HG03460 (cell line): ENCODE measurements around the gene C20orf173.
"Not testable (repeated sequence)": the region's sequence is repeated elsewhere in the genome, so short reads cannot be mapped to it uniquely, and the experiment has no call there.

ENCODE experiments used
- ATAC-seq: cut with Tn5 transposase; IDR thresholded peaks from one replicate; pipeline ENCODE4 v1.9.1; 2021; ENCODE audit not compliant: unreplicated experiment

The C20orf173 gene, protein sequence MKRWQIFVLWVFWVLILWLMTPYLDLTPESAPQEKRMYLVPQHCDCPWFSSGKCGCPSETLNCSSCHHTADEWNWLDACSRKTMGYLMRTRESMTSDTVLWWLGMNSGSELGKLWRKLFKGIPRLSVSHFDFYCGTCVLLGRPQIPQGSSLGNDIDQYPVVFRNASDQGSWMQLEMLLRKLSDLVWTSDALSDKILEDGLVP

DNA sequence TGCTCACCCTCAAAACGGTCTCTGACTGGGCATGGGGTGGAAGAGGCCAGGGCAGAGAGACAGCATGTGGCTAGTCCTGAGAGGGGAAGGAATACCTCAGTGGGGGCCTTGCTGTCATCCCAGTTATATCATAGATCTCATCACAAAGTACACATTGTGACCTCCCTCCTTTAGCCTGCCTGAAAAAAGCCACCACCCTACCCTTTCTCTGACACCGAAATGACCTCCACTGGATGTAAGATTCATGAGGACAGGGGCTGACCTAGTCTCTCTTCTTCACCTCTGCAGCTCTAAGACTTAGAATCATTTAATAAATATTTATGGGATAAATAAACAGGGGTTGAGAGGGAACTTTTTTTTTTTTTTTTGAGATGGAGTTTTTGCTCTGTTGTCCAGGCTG lies at the start of gene C20orf173:
Gene C20orf173, minus strand, starts transcription at position 101 of the 400 bp plus-strand sequence. CDS start 279 bp downstream, outside the sequence.
- ATAC-seq: no peak

DNA sequence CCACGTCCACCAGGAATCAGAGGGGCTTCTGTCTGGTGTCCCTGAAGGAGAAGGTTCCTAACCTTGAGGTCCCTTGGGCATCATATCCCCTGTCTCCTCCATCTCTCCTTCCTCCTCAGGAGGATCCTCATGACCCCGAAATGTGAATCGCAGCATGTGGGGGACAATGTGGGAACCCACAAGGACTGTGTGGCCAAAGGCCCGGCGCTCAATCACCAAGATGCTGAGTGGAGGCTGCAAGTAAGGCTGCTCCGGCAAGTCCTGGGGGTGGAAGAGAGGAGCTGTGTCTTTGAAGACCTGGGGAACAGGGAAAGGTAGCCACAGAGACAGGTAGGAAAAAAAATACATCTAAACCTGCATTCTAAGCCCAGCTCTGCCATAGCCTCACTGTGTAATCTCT lies 49.7 kb upstream of the C20orf173 start:
- no peak for ATAC-seq

DNA sequence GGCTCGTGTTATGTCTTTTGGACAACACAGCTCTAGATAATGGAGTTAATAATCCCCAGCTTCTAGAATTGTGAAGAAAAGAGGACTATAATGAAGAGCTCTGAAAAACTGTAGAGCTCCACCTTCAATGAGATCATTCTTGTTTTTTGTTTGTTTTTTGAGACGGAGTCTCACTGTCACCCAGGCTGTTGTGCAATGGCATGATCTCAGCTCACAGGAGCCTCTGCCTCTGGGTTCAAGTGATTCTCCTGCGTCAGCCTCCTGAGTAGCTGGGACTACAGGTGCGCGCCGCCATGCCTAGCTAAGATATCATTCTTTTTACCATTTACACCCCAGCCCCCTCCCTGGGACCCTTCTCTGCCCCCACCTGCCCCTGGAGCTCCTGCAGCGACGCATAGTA lies 49.0 kb upstream of the C20orf173 start:
- no peak for ATAC-seq

DNA sequence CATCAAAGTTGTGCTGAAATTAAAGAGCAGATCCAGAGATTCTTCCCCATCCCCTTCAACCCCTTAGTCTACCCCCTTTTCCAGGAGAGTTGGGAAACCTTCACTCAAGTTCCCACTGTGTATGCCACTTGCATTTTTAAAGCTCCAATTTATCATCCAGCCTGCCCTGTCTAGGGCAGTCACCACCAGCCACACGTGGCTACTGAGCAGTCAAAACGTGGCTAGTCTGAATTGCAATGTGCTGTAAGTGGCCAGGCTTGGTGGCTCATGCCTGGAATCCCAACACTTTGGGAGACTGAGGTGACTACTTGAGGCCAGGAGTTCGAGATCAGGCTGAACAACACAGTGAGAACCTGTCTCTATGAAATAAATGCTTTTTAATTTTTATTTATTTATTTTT lies 47.4 kb upstream of the C20orf173 start:
- no peak for ATAC-seq

DNA sequence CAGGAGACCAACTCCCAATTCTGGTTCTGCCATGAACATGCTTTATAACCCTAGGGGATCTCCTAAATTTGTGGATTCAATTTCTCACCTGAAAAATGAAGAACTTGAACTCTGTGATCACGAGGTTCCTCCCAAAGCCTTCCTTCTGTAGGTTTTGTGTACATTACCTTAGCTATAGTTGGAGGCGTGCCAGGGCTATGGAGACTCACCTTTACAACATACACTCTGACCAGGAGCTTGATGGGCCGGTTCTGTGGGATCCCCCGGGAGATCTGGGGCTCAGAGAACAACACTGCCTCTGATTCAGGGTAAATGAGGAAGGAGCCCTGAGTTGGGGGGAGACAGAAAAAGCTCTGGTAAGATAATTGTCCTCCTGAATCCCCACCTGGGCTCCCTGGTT lies 46.5 kb upstream of the C20orf173 start:
- no peak for ATAC-seq

DNA sequence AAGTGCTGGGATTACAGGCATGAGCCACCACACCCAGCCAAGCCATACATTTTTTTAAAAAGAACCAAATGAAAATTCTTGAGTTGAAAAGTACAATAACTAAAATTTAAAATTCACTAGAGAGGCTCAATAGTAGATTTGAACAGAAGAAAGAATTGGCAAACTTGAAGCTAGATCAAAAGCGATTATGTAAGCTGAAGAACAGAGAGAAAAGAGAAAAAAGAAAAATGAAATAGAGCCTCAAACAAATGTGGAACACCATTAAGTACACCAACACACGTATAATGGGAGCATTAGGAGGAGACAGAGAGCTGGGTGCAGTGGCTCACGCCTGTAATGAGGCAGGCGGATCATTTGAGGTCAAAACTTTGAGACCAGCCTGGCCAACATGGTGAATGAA lies 43.4 kb upstream of the C20orf173 start:
- ATAC-seq: no peak

DNA sequence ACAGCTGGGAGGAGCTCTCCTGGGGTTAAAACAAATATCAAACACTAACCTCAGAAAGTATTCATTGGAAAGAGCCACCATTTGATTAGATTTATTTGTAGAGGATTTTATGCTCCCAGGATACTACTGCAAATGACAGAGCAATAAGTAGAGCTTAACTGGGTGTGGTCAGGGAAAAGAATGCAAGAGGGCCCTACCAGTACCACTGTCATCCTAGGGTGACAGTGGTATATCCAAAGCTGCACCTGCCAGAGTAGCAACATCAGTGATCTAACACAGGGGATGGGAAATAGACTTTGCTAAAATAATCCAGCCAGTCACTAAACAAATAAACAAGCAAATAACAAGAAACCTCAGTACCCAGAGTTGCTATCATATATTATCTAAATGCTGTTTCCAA lies 42.1 kb upstream of the C20orf173 start:
- no peak for ATAC-seq

DNA sequence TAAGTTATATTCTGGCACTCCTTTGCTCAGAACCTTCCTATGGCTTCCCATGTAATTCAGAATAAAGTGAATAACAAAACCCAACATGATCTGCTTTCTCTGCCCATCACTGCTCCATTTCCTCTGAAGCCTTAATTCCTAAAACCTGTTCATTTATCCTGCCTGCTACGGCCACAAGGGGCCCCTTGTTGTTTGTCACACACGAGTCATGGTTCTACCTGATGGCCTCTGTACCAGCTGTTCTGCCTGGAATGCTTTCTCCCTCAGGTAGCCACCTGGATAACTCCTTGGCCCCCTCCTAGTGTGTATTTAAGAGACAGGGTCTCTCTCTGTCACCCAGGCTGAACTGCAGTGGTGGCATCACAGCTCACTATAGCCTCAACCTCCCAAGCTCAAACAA lies 39.2 kb upstream of the C20orf173 start:
- ATAC-seq: no peak

DNA sequence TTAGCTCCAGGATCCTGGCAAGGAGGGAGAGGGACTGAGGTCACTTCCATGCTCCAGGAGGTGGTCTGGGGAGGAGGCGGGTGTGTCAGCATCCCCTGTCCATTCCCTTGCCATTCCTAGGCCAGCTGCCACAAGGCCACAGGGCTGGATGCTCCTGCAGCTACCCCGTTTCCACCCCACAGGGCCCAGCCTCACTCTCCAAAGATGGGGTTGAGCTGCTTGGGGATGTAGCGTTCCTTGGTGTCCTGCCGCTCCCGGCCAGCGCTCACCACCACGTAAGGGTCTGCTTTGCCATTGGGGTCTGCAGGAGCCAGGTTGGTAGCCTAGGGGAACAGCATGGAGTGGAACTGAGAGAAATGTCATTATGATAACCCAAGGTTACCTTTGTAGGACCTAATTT lies 35.5 kb upstream of the C20orf173 start:
- no peak for ATAC-seq

DNA sequence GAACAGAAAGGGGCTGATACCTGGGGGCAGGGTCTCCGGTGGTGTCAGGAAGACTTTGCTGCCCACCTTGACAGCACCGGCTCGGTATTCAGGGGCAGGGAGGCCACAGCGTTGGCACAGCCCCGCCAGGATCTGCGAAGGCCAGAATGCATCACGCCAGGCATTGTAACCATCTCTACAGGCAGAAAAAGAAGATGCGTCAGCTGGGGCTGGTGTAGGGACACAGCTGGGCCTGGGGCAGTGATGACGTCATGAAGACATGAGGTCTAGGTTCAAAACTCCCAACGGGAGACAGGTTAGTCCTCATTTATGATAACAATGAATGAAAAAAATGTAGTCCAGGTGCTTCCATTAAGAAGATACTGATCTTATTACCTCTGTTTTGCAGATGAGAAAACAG lies 34.4 kb upstream of the C20orf173 start:
- no peak for ATAC-seq

DNA sequence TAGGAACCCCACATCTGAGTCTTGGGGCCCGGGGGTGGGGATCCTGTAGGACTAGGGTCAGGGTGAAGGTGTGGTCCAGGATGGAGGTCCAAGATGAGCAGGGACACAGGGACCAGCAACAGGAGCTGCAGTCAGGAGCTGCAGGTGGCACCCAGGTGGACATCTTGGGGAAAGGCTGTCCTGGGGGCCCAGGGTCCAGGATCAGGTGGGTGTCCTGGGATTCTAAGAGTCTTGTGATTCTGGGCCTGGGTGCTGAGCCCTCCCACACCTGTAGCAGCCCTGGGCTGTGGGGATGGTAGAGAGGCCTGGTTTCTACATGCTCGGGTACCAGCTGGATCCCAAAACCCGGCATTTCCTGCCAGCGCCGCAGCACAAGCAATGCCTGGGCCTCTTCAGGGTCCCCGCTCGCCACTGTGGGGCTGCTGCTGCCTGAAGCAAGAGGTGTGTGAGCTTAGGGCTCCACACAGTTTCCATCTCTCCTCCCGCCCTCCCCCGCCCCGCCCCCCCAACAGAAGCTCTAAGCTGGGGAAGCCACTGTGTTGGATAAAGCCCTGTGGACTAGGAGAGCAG lies 33.2 kb upstream of the C20orf173 start:
- no peak for ATAC-seq

DNA sequence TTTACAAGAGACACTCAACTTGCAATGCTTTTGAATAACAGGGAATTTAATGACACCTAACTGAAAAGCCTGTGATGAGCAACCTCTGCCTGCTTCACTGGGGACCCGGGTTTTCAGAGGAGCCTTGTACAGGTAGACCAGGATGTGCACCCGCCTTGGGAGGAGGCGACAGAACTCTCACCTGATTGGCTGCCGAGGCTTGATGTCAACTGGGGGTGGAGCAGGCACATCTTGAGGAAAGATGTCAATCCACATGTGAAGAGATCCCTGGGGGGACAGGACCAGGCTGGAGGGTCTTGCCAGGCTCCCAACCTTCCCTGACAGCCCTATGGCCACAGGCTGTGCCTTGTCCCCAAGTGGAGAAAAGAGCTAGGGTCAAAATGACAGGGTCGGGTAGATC lies 32.2 kb upstream of the C20orf173 start:
- no peak for ATAC-seq

DNA sequence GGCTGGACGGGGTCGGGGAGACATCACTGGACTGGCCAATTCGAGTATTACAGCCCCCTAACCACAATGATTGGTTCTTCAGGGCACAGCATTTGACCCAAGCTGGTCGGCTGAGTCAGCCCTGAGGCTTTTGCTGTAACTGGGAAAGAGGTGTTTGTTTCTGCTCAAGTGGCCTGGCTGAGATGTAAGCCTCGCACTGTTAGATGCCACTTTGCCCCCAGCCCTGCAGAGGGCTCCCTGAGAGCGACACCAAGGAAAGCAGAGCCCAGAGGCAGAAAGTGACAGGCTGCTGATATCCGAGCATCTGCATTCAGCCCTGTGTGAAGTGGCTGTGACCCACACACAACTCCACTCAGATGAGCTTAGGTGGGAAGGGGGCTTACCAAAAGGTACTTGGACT lies 31.8 kb upstream of the C20orf173 start:
- ATAC-seq: no peak

DNA sequence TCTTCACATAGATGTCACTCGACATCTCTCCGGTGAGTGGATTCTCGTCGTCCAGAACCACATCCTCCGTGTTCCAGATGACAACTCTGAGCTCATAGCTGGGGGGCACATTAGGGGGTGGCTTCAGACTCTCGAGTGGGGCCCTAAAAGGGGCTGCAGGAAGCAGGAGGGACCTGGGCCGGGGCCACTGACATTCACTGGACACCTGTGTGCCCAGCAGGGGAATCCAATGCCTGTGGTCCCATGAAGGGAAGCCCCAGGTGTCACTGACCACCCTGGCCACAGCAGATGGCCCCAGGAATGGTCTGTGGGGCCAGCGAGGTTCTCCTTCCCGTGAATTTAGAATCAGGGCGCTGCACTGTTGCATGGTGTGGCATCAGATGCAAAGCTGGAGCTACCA lies 31.1 kb upstream of the C20orf173 start:
- ATAC-seq: no peak

DNA sequence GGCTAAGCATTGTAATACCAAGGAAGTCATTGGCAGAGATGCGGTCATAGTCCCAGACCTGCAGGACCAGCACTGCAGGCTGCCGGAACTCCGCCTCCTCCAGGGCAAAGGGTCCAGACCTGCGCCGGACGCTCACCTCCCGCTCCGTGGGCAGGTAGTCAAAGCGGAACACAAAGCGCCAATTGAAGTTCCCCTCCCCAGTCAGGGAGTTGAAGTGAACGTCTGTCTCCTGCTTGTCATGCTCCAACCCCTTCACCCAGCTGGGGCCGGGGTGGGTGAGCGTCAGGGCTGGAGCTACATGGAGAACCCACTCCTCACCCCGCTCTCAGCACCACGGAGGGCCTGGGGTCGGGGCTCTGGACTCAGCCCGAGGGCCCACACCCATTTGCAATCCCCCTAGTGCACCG lies 30.7 kb upstream of the C20orf173 start:
- ATAC-seq: no peak

DNA sequence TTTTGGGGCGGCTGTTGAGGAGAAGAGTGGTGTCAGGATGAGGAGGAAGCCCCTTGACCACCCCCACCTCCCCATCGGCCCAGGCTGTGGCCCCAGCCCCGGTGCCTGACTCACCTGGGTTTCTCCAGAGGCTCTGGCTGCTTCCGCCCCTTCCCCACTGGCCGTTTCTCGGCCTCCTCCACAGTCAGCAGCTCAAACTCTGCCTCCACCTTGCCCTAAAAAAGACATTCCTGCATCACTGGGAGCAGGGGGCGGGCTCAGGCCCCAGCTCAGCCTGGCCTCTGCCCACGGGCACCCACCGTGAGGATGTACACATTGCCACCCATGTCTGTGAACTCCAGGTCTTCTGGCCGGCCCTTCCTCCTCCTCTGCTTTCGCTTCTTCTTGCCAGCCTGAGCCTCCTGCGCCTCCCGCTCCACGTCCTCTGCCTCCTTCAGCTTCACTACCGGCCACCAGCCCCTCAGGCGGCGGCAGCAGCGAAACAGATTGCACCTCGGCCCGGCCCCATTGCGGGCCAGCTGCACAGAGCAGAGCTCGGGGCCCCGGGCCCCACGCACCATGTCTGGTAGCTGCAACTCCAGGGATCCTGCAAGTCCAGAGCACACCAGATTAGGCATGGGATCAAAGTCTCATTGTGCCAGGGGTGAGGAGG lies 29.7 kb upstream of the C20orf173 start:
- ATAC-seq: no peak

DNA sequence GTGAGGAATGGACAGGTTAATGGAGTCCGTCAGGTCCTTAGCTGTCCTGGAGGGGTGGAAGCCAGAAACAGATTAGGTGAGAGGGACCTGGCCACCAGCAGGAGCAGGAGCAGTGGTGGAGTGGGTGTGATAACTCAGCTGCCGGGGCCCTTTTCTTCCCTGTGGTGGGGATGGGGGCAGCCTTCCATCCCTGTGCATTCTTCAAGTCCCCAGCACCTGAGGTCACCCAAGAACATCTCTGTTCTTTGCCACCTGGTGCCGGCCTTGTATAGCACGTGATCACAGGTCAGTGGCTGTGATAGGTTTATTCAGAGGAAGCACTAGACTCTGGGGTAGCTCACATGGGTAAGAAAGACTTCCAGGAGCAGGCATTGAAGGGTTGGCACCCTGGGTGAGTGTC lies 29.0 kb upstream of the C20orf173 start:
- no peak for ATAC-seq

DNA sequence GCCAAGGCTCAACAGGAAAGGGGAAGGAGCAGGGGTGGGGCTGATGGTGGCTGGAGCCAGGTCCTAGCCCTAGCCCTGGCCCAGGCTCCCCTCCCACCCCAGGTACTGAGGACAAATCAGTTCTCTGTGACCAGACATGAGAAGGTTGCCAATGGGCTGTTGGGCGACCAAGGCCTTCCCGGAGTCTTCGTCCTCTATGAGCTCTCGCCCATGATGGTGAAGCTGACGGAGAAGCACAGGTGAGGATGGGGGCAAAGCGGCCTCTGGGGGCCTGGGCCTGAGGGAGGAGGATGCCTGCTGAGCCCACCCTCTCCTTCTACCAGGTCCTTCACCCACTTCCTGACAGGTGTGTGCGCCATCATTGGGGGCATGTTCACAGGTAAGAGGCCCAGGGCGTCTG lies 27.4 kb upstream of the C20orf173 start:
- no peak for ATAC-seq

DNA sequence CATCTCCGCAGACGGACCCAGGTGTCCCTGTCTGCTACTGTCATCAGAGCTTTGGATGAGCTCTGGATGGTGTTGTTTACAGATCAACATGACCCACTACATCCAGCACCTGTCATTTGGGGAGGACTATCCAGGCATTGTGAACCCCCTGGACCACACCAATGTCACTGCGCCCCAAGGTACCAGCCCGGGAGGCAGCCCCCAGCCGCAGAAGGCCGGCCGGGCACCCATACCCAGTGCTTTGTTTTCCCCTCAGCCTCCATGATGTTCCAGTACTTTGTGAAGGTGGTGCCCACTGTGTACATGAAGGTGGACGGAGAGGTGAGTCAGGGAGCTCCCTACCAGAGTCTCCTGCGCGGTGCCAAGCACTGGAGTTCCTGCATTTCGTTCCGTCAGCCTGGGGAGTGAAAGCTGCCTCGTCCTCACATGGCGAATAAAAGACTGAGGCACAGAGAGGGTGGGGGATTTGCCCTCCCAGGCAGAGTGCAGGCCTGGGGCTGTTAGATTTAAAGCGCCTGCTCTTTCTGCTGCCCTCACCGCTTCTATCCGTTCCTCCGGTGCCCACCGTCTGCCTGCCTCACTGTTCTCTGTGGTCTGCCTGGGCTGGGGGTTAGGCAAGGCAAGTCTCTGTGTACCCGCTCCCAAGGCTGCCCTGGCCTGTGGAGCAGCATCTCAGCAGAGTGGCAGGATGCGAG lies 26.6 kb upstream of the C20orf173 start:
- no peak for ATAC-seq

DNA sequence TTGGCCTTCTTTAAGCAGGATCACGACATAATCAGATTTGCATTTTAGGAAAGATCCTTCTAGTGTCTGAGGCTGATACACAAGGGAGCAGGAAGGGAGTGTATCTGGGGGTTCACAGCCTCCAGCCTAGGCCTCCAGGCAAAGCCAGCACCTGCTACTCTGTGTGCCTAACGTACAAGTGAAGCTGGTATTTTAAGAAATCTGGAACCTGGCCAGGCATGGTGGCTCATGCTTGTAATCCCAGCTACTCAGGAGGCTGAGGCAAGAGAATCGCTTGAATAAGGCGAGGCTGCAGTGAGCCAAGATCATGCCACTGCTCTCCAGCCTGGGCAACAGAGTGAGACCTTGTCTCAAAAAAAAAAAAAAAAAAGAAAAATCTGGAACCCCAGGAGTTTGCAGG lies 26.0 kb upstream of the C20orf173 start:
- ATAC-seq: not testable (repeated sequence)

DNA sequence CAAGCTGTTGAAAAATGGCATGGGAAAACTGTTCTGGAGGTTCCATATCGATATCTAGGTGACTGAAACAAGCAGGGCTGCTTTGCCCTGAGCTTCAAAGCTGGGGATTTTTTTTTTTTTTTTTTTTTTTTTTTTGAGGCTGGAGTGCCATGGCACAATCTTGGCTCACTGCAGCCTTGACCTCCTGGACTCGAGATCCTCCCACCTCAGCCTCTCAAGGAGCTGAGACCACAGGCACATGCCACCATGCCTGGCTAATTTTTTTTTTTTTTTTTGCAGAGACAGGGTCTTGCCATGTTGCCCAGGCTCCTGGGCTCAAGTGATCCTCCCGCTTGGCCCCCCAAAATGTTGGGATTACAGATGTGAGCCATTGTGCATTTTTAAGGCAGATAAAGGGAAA lies 23.5 kb upstream of the C20orf173 start:
- ATAC-seq: no peak

DNA sequence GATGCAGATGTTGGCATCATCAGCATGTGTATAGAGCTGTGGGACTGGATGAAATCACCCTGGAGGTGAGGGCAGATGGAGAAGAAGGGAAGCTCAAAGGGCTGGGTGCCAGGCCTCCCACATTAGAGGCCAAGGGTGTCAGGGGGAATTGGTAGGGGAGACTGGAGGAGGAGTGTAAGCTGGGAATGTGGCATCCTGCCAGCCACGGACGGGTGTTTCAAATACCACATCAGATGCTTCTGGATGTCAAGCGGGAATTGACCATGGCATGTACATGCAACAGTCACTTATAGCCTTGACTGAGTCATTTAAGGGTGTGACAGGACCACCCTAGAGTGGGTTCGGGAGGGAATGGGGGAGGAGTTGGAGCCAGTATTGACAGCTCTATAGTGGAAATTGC lies 22.1 kb upstream of the C20orf173 start:
- ATAC-seq: no peak
